Measurements from ENCODE around the gene RBFOX2.

RBFOX2 gene

GRCh38 chr22:35930933-35931332 lies 97.7 kb downstream of the RBFOX2 start:
- peaks cover 3% of the 10 kb centered on the region; the same call in 1 of the 2 replicates for H3K4me1 ChIP-seq (ENCODE audit: low read length)
- no peak for TF ChIP-seq EZH2phosphoT487 (IDR thresholded peaks at IDR 0.05; ENCODE audit: low read depth)
- TF ChIP-seq, protein P1, sequence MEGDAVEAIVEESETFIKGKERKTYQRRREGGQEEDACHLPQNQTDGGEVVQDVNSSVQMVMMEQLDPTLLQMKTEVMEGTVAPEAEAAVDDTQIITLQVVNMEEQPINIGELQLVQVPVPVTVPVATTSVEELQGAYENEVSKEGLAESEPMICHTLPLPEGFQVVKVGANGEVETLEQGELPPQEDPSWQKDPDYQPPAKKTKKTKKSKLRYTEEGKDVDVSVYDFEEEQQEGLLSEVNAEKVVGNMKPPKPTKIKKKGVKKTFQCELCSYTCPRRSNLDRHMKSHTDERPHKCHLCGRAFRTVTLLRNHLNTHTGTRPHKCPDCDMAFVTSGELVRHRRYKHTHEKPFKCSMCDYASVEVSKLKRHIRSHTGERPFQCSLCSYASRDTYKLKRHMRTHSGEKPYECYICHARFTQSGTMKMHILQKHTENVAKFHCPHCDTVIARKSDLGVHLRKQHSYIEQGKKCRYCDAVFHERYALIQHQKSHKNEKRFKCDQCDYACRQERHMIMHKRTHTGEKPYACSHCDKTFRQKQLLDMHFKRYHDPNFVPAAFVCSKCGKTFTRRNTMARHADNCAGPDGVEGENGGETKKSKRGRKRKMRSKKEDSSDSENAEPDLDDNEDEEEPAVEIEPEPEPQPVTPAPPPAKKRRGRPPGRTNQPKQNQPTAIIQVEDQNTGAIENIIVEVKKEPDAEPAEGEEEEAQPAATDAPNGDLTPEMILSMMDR (IDR thresholded peaks at IDR 0.05; ENCODE audit: low read depth, low read length) = peak; percentile 81
- H4K20me1 ChIP-seq (ENCODE audit: insufficient read depth, low read length) = no peaks in the 10 kb centered on the region
- no peak overlapping the region for H3K9ac ChIP-seq (ENCODE audit: low read length)
- no peaks in the 10 kb centered on the region for H3K9me3 ChIP-seq (ENCODE audit: insufficient read depth, low read length)
- H3K4me3 ChIP-seq (ENCODE audit: low read length) = no peak overlapping the region
- no peak overlapping the region for H3K27ac ChIP-seq (ENCODE audit: low read length)
- no peaks in the 10 kb centered on the region for H3K36me3 ChIP-seq (replicated peaks; ENCODE audit: low read depth, low read length)
- H3K4me2 ChIP-seq (ENCODE audit: low read length) = no peak overlapping the region
- H2AFZ ChIP-seq (ENCODE audit: low read depth, low read length) = no peak overlapping the region
- H3K27me3 ChIP-seq (ENCODE audit: low read depth, low read length) = peaks cover 60% of the 10 kb centered on the region
- no peaks in the 10 kb centered on the region for H3K79me2 ChIP-seq (ENCODE audit: low read length)

- Histone ChIP-seq H3K4me2 (ENCODE audit: low read length) (no peak overlapping the region), H3K4me3 (ENCODE audit: low read length) (no peak overlapping the region), H3K27ac (ENCODE audit: low read length) (no peak overlapping the region), H3K36me3 (replicated peaks; ENCODE audit: low read depth, low read length) (no peaks in the 10 kb centered on the region), H3K9ac (ENCODE audit: low read length) (no peak overlapping the region), H3K27me3 (ENCODE audit: low read depth, low read length) (peaks cover 56% of the 10 kb centered on the region), H3K9me3 (ENCODE audit: insufficient read depth, low read length) (no peaks in the 10 kb centered on the region), H3K4me1 (ENCODE audit: low read length) (no peaks in the 10 kb centered on the region), H4K20me1 (ENCODE audit: insufficient read depth, low read length) (no peaks in the 10 kb centered on the region), H3K79me2 (ENCODE audit: low read length) (no peaks in the 10 kb centered on the region), H2AFZ (ENCODE audit: low read depth, low read length) (no peak overlapping the region)
- no peak for TF ChIP-seq EZH2phosphoT487 (IDR thresholded peaks at IDR 0.05; ENCODE audit: low read depth)
- TF ChIP-seq, protein P1 (IDR thresholded peaks at IDR 0.05; ENCODE audit: low read depth, low read length) = no peak
Measured at GRCh38 chr22:35928285-35928798, 100.3 kb downstream of the RBFOX2 start.

DNA sequence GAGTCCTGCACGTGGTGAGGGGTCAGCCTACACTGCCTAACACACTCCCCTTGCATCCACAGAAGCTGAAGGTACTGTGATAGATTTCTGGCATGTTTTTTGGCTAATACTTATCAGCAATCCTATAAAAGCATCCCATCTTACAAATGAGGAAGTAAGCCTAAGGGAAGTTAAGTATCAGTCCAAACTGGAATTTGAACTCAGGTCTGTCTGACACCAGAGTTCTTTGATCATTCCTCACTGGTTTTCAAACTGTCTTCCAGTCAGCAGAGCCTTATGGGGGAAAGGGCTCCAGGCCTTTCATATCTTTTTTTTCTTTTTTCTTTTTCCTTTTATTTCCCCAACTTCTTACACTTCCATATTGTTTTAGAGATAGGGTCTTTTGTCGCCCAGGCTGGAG lies 105.6 kb downstream of the RBFOX2 start:
- Histone ChIP-seq H3K79me2 (ENCODE audit: low read length) (no peaks in the 10 kb centered on the region), H3K27ac (ENCODE audit: low read length) (no peak overlapping the region), H3K9ac (ENCODE audit: low read length) (no peak overlapping the region), H3K4me3 (ENCODE audit: low read length) (no peak overlapping the region), H3K9me3 (ENCODE audit: insufficient read depth, low read length) (no peaks in the 10 kb centered on the region), H2AFZ (ENCODE audit: low read depth, low read length) (no peak overlapping the region), H3K27me3 (ENCODE audit: low read depth, low read length) (peaks cover 50% of the 10 kb centered on the region), H4K20me1 (ENCODE audit: insufficient read depth, low read length) (no peaks in the 10 kb centered on the region), H3K4me2 (ENCODE audit: low read length) (no peak overlapping the region), H3K4me1 (ENCODE audit: low read length) (no peaks in the 10 kb centered on the region), H3K36me3 (replicated peaks; ENCODE audit: low read depth, low read length) (no peaks in the 10 kb centered on the region)
- TF ChIP-seq, protein P1 (IDR thresholded peaks at IDR 0.05; ENCODE audit: low read depth, low read length) = no peak
- no peak for TF ChIP-seq EZH2phosphoT487 (IDR thresholded peaks at IDR 0.05; ENCODE audit: low read depth)

GRCh38 chr22:35921777-35922176 lies 106.8 kb downstream of the RBFOX2 start:
- no peaks in the 10 kb centered on the region for H4K20me1 ChIP-seq (ENCODE audit: insufficient read depth, low read length)
- H3K27ac ChIP-seq (ENCODE audit: low read length) = no peak overlapping the region
- H3K9me3 ChIP-seq (ENCODE audit: insufficient read depth, low read length) = no peaks in the 10 kb centered on the region
- no peak overlapping the region for H2AFZ ChIP-seq (ENCODE audit: low read depth, low read length)
- no peaks in the 10 kb centered on the region for H3K79me2 ChIP-seq (ENCODE audit: low read length)
- H3K9ac ChIP-seq (ENCODE audit: low read length) = no peak overlapping the region
- no peak overlapping the region for H3K4me2 ChIP-seq (ENCODE audit: low read length)
- no peaks in the 10 kb centered on the region for H3K4me1 ChIP-seq (ENCODE audit: low read length)
- peaks cover 47% of the 10 kb centered on the region for H3K27me3 ChIP-seq (ENCODE audit: low read depth, low read length)
- no peak for TF ChIP-seq EZH2phosphoT487 (IDR thresholded peaks at IDR 0.05; ENCODE audit: low read depth)
- TF ChIP-seq, protein P1 (IDR thresholded peaks at IDR 0.05; ENCODE audit: low read depth, low read length) = peak; percentile 69
- H3K36me3 ChIP-seq (replicated peaks; ENCODE audit: low read depth, low read length) = no peaks in the 10 kb centered on the region
- H3K4me3 ChIP-seq (ENCODE audit: low read length) = no peak overlapping the region

Data from OCI-LY3 (cell line).